GM19468 (cell line): Measurements from ENCODE around the gene SLC25A17.
A peak's percentile ranks its signal among the peaks of the same experiment; 100 is the strongest.
"Not testable (repeated sequence)": the region's sequence is repeated elsewhere in the genome, so short reads cannot be mapped to it uniquely, and the experiment has no call there.

Source experiments
- ATAC-seq: cut with Tn5 transposase; IDR thresholded peaks from one replicate; pipeline ENCODE4 v1.9.1; 2021; ENCODE audit warnings: mild to moderate bottlenecking, moderate library complexity, moderate number of reproducible peaks; ENCODE audit not compliant: unreplicated experiment; ENCODE audit errors: extremely low read depth

SLC25A17 gene

DNA sequence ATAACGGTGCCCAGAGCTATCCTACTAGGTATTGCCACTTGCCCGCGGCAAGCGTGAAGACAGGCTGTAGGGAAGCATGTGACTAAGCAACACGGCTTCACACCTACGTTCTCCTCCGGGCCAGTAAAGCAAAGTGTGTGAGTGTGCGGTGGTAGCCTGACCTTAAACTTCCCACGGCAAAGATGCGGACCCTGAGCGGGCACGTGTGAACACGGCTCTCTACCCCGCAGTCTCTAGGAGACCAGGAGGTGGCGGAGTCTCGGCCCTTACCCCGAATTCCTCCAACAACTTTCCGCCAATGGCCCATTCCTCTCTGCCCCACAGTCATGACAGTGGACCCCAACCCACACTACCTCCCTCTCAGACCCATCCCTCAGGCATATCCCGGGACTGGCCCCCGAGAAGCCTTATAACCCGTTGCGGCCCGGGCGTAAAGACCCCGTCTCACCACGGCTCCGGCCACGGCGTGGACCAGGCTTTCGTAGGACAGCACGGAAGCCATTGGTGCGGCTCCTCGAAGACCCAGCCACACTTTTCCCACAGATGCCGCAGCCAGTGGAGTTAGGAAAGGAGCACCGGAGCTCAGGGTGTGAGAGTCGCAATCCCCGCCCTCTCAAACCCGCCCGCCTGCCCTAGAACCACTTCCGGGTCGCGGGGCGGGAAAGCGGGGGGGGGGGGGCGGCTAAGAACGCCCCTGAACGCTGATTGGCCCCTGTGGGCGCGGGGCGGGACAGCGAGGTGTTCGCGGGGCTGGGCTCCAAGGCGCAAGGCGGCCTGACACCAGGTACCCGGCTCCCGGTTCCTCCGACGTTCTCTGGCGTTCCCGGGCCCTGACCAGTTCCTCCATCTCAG lies at the start of gene SLC25A17:
SLC25A17 (minus strand) TSS at position 600 of the 852 bp plus-strand sequence; CDS start at position 502, 98 bp downstream.
- ATAC-seq, result no peak

GRCh38 chr22:40868379-40868778 lies 49.2 kb upstream of the SLC25A17 start:
- not testable (repeated sequence) for ATAC-seq

GRCh38 chr22:40867109-40867508 lies 48.0 kb upstream of the SLC25A17 start:
- ATAC-seq, result no peak

DNA sequence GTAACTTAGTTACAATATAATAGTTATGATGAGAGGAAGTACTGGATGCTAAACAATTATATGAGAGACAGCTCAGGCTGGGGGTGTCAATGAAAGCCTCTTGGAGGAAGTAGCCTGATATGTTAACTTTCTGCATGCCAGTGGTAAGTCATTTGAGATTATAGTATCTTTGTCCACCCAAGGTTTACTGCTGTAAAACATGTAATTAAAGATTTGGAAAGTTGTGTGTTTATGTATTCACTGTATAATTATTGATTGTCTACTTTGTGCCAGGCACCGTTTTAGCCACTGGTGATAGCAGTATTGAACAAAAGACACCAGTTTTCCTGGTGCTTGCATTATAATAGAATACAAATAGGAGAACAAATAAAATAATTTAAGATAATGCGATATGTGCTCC lies 43.4 kb upstream of the SLC25A17 start:
- no peak for ATAC-seq

DNA sequence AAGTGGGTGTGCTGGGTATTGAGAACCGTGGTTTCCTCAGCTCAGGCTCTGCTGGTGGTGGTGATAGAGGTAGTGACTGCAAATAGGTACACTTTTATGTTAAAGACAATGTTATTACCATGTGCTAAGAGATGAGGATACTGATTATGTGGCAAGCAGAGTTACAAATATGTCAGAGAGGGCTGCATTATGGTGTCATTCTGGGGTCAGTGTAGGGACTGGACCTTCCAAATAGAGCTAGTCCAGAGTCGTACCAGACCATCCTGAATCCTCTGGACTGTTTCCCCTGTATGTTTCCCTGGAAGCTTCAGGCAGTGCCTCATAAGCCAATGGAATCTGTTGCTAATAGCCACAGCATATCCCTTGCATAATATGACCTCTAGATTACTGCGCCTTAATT lies 42.9 kb upstream of the SLC25A17 start, which contains the start of gene DNAJB7:
DNAJB7 (minus strand) TSS at position 101 of the 400 bp plus-strand sequence. CDS start 119 bp downstream, outside the sequence.
- ATAC-seq, result no peak

DNA sequence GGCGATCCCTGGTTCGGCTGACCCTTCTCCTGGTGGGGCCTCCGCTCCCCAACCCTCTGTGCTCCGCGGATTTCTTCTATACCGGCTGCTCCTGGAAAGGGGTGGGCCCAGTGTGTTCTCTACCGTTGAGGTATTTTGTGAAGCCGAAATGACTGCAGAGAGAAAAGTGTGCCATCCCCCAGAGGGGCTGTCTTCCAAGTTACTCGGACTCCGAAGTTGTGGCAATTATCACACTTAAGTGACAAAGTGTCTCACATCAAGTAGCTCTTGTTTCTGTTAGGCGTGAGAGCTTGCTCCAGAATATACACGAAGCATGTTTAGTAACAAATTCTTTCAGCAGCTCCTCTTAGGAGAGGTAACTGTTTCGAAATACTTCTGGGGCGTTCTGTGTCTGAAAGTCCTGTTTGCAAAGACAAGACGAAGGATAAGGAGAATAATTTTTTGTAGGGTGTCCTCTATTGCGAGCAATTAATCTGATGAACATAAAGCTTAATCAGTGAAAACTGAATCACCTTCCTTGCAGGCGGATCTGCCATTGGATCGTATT lies 38.2 kb upstream of the SLC25A17 start:
- ATAC-seq, result no peak

- ATAC-seq, result peak; percentile 64
Observed at GRCh38 chr22:40856513-40857308, 37.6 kb upstream of the SLC25A17 start, which contains the start of the genes ST13 and XPNPEP3. Gene ST13, minus strand, starts transcription at chr22:40856639. Its CDS starts 99 bp downstream, at chr22:40856540. Gene XPNPEP3, plus strand, starts transcription at chr22:40857148. Its CDS starts 34 bp downstream, at chr22:40857182.

DNA sequence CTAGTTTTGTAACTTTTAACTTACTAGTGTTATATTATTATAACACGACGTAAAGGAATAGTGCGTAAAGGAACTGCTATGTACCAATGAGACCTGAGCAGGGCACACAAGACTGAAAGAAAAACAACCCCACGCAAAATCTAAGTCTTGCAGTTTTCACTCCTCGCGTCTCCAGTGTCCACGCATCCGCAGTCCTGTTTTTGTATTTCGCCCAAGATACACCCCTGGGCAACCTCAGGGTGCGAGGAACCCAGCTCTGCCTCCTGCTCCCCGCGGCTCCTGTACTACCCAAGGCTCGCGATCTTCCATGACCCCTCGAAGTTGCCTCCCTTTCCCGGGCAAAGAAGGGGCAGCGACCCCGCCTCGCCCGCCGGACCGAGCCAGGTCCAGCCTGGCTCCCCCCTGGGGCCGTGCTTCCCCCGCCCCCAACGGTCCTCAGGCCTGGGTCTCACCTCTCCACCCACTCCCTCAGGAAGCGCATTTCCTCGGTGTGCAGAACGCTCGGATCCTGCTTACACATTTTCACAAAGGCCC lies 36.9 kb upstream of the SLC25A17 start:
- ATAC-seq, result no peak

DNA sequence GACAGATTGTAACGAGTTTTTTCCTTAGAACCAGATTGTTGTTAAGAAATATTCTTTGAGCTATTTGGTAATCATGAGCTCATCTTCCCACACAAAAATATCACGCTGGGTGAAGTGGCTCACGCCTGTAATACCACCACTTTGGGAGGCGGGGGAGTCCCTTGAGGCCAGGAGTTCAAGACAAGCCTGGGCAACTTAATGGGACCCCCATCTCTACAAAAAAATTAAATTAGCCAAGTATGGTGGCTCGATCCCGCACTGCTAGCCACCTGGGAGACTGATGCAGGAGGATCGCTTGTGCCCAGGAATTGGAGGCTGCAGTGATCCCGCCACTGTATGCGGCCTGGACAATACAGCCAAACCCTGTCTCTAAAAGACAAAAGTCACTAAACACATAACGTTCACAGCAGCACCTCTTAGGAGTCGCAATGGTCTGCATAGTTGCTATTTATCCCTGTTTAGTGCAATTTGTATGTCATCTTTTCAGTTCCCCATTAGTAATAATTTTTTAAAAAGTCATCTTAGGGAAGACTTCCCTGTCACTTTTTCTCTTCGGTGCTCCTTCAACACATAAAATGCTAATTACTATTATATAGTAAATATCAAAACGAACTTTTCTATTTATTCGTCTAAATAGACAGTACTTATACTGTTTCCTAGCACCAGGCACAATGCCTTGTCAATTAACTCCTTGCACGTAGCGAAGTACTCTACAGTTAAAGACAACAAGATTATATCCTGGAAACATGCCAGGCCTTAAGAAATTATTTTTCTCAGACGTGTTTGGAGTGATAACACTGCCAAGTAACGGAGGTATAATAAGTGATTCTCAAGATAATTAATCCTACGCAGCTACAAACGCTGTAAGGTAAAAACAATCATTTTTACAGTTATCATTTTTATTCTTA lies 36.2 kb upstream of the SLC25A17 start:
- ATAC-seq, result no peak

- no peak for ATAC-seq
Observed at GRCh38 chr22:40853961-40854360, 34.8 kb upstream of the SLC25A17 start.

DNA sequence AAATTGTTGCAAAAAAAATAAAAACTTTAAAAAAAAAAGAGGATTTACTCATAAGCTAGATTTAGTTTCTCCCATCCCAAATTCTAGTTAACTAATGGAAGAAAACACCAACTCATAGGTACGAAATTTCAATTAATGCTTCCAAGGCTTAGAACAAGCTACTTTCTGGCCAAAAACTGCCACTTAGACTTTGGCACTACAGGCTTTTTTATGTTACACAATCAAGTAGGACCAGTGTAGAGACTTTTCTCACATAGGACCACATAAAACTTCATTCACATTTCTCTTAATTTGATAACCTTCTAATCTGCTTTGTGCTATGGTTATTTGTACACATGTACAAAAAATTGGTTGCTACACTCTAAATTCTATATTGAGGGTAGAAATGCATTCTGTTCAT lies 34.2 kb upstream of the SLC25A17 start:
- ATAC-seq, result no peak

DNA sequence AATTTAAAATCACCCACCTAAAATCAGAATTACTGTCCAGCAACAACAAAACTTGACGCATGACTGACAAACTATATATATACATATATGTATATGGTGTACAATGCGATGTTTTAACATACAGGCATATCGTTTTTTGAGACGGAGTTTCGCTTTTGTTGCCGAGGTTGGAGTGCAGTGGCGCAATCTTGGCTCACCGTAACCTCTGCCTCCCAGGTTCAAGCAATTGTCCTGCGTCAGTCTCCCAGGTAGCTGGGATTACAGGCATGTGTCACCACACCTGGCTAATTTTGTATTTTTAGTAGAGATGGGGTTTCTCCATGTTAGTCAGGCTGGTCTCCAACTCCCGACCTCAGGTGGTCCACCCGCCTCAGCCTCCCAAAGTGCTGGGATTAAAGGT lies 26.7 kb upstream of the SLC25A17 start:
- ATAC-seq, result not testable (repeated sequence)

GRCh38 chr22:40844951-40845350 lies 25.8 kb upstream of the SLC25A17 start:
- no peak for ATAC-seq

- no peak for ATAC-seq
Observed at GRCh38 chr22:40838486-40838885, 19.3 kb upstream of the SLC25A17 start.

- ATAC-seq, result no peak
Observed at GRCh38 chr22:40834619-40835018, 15.5 kb upstream of the SLC25A17 start.

DNA sequence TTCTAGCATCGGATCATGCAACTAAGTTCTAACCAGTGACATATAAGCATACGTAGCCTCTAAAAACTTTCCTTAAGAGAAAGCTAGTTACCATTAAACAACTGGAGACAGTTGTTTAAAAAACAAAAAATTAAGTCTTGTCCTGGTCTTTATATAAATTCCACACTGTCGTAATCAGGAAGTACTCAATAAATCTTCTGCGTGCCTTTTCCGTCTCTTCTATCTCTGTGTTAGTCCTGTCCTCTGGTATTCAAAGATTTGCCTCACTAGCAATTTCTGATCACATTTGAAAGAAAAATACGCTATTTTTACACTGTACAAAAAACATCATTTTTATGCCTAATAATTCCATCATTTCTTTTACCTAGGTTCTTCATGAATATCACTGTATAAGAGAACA lies 10.0 kb upstream of the SLC25A17 start:
- ATAC-seq, result no peak

DNA sequence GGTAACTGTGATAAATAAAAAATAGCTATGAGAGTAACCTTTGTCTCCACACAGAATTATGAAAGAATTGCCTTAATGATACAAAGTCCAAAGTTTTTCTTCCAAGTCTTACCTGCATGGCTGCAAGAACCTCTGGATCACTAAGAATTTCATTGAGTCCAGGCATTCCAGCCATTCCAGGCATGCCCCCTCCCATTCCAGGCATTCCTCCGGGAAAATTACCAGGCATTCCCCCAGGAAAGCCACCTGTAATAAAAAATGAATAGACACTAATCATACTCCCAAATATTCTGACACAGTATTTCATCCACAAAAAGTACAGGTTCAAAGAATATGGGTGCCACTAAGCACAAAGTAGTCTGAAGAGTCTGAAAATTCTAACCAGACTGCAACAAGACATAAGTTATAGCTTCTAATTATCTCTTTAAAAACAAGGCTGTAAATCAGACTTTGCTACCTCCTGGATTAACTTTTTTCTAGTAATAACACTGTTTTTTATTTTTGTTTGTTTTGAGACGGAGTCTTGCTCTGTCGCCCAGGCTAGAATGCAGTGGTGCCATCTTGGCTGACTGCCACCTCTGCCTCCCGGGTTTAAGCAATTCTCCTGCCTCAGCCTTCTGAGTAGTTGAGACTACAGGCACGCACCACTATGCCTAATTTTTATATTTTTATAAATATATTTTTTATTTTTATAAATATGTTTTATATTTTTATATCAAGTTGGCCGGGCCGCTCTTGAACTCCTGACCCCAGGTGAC lies 8.0 kb upstream of the SLC25A17 start:
- no peak for ATAC-seq

DNA sequence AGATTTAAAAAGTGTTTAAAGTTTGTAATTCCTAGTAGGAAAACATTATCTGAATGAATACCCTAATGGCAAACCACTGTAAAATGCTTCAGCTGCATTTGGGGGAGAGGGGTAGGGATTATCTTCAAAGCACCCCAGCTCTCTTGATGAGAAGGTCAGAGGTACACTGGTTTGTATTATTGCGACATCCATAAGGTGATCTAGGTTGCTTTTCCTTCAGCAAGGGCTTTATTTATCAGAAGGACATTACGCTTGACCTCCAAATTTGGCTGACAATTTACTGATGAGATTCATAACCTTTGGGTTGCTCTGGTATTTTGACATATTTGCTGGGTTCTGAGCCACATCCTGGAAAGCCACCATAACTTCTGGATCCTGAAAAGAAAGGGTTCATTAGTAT lies 7.1 kb upstream of the SLC25A17 start:
- not testable (repeated sequence) for ATAC-seq

DNA sequence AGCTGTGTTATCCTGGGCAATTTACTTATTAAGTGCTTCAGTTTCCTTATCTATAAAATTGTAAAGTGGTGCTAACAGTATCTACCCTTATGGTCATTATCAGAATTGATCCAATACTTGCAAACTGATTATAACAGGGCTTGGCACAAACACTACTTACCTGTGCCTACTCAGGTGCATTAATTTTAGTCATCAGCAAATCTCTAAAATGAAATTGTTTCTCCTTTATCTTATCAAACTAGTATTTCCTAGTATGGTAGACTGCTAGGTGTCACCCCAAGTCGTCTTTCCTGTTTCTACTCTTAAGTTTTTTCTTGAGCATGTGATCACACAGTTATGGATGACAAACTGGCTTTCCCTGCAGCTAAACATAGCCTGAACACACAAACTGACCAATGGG lies 4.3 kb upstream of the SLC25A17 start:
- ATAC-seq, result no peak
